ENCODE results near the gene MXRA7. TPM values are rescaled to one million over a fixed set of nuclear protein-coding genes. Genes with fewer than 3 reads are reported as not detected.
"Not testable (repeated sequence)": the region's sequence is repeated elsewhere in the genome, so short reads cannot be mapped to it uniquely, and the experiment has no call there.

MXRA7 gene
- total RNA-seq, 2 donors from 2014 or later: 241 to 341 TPM

DNA sequence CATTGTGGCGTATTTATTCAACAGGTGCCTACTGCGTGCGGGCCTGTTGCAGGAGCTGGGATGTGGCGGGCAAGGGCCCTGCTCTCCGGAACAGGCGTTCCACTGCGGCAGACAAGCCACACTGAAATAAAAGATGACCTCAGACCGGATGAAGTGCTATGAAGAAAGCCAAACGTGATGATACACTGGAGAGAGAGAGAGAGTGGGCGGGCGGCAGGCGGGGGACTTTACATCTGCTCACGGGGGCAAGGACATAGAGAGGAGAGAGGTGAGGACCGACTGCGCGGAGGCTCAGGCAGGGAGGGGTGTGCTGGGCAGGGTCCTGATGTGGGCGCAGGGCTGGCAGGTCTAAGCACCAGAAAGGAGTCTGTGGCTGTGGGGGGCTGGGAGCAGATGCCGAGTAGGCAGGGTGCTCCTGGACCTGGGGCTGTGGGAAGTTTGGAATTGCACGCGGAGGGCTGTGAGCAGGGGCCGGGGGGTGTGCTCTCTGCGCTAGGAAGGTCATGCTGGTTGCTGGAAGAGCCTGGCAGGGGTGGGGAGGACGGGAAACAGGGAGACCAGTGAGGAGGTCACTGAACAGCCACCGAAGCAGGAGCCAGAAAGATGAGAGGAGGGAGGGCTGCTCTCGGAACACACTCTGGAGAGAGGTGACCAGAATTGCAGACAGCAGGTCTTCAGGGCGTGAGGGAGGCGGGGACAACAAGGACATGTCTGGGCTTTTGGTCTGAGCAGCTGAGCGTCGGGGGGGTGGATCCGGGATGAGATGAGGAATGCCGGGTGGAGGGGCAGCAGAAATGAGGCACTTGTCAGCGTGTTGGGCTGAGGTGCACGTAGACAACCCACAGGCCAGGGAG is 9.9 kb downstream of the MXRA7 start:
- TF ChIP-seq, protein P1, sequence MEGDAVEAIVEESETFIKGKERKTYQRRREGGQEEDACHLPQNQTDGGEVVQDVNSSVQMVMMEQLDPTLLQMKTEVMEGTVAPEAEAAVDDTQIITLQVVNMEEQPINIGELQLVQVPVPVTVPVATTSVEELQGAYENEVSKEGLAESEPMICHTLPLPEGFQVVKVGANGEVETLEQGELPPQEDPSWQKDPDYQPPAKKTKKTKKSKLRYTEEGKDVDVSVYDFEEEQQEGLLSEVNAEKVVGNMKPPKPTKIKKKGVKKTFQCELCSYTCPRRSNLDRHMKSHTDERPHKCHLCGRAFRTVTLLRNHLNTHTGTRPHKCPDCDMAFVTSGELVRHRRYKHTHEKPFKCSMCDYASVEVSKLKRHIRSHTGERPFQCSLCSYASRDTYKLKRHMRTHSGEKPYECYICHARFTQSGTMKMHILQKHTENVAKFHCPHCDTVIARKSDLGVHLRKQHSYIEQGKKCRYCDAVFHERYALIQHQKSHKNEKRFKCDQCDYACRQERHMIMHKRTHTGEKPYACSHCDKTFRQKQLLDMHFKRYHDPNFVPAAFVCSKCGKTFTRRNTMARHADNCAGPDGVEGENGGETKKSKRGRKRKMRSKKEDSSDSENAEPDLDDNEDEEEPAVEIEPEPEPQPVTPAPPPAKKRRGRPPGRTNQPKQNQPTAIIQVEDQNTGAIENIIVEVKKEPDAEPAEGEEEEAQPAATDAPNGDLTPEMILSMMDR (IDR thresholded peaks at IDR 0.05): no peak
- H3K27ac ChIP-seq: peak overlapping the region; percentile 94 to 98
- H3K9me3 ChIP-seq: no peaks in the 10 kb centered on the region
- ATAC-seq (ENCODE audit: insufficient number of reproducible peaks, low FRiP score, low read depth): peak; percentile 80
- peak; percentile 55 for DNase-seq (ENCODE audit: low spot score)
- H3K27me3 ChIP-seq (replicated peaks; ENCODE audit: insufficient read depth): no peaks in the 10 kb centered on the region
- H3K36me3 ChIP-seq: no peaks in the 10 kb centered on the region
- H3K4me1 ChIP-seq (ENCODE audit: control insufficient read depth in 1 of 2, low read depth in 2 of 2): peaks cover 42 to 75% of the 10 kb centered on the region in 2 donors
- peak overlapping the region; percentile 69 for H3K4me3 ChIP-seq

- no peak for ATAC-seq (ENCODE audit: insufficient number of reproducible peaks, low FRiP score, low read depth)
- H3K4me1 ChIP-seq (ENCODE audit: control insufficient read depth in 1 of 2, low read depth in 2 of 2): peaks cover 42 to 81% of the 10 kb centered on the region in 2 donors
- H3K4me3 ChIP-seq: peak overlapping the region; percentile 69
- no peaks in the 10 kb centered on the region for H3K27me3 ChIP-seq (replicated peaks; ENCODE audit: insufficient read depth)
- no peak for DNase-seq (ENCODE audit: low spot score)
- H3K36me3 ChIP-seq: no peaks in the 10 kb centered on the region
- TF ChIP-seq, protein P1 (IDR thresholded peaks at IDR 0.05): no peak
- no peaks in the 10 kb centered on the region for H3K9me3 ChIP-seq
- peak overlapping the region; percentile 94 to 98 for H3K27ac ChIP-seq
Measured at GRCh38 chr17:76700270-76700616, 10.5 kb downstream of the MXRA7 start.

- DNase-seq (ENCODE audit: low spot score); H3K4me3 ChIP-seq: not testable (repeated sequence)
Measured at GRCh38 chr17:76698466-76698977, 12.2 kb downstream of the MXRA7 start.

GRCh38 chr17:76697702-76698465 is 12.9 kb downstream of the MXRA7 start:
- peak overlapping the region; percentile 94 to 98 for H3K27ac ChIP-seq
- H3K4me3 ChIP-seq: peak overlapping the region; percentile 44
- H3K36me3 ChIP-seq: no peaks in the 10 kb centered on the region
- H3K4me1 ChIP-seq (ENCODE audit: control insufficient read depth in 1 of 2, low read depth in 2 of 2): peaks cover 48 to 92% of the 10 kb centered on the region in 2 donors
- DNase-seq (ENCODE audit: low spot score) (no peak), ATAC-seq (ENCODE audit: insufficient number of reproducible peaks, low FRiP score, low read depth) (no peak)
- H3K27me3 ChIP-seq (replicated peaks; ENCODE audit: insufficient read depth): no peaks in the 10 kb centered on the region
- H3K9me3 ChIP-seq: no peaks in the 10 kb centered on the region
- TF ChIP-seq, protein P1 (IDR thresholded peaks at IDR 0.05): no peak

More at GRCh38 chr17:76698466-76698977, 12.2 kb downstream of the MXRA7 start:
- not testable (repeated sequence) for H3K27me3 ChIP-seq (replicated peaks; ENCODE audit: insufficient read depth); H3K36me3 ChIP-seq; H3K9me3 ChIP-seq; ATAC-seq (ENCODE audit: insufficient number of reproducible peaks, low FRiP score, low read depth)
- H3K27ac ChIP-seq: peak overlapping the region; percentile 94 to 98
- peaks cover 46 to 93% of the 10 kb centered on the region in 2 donors for H3K4me1 ChIP-seq (ENCODE audit: control insufficient read depth in 1 of 2, low read depth in 2 of 2)

DNA sequence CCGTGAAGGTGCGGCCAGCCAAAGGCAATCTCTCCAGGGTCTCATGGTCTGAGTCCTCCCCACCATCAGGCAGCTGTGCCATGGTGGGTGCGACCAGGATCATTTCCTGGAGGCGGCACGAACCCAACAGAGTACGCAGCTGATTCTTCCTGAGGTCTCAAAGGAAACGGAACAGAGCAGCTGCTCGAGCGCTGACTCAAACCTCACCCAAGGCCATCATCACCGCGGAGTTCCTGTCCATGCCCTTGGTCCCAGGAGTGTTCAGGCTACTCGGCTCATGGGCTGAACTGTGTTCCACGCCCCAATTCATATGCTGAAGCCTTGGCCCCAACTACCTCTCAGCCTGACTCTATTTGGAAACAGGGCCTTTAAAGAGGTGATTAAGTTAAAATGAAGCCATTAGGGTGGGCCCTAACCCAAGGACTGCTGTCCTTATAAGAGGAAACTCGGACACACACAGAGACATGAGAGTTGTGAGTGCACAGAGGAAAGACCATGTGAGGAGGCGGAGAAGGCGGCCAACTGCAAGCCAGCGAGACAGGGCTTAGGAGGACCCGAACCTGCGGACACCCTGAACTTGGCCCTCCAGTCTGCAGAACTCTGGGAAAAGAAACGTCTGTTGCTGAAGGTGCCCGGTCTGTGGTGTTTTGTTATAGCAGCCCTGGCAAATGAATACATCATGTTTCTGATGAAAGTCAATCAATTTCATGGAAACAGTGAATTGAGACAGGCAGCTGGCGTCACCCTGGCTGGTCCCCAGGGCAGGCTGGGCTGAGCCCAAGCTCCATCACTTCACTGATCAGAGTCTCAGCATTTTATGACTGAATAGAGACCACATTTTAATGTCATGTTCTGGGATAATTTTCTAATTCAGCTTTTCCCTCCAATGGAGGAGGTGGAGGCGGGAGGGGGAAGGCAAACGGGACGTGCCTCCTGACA is 13.7 kb downstream of the MXRA7 start:
- Histone ChIP-seq H3K4me1 (ENCODE audit: control insufficient read depth in 1 of 2, low read depth in 2 of 2) (peaks cover 48 to 96% of the 10 kb centered on the region in 2 donors), H3K27ac (peak overlapping the region; percentile 94 to 98), H3K9me3 (no peaks in the 10 kb centered on the region), H3K4me3 (peak overlapping the region; percentile 44), H3K36me3 (no peaks in the 10 kb centered on the region), H3K27me3 (replicated peaks; ENCODE audit: insufficient read depth) (no peaks in the 10 kb centered on the region)
- DNase-seq (ENCODE audit: low spot score) (no peak), ATAC-seq (ENCODE audit: insufficient number of reproducible peaks, low FRiP score, low read depth) (no peak)
- TF ChIP-seq, protein P1 (IDR thresholded peaks at IDR 0.05): no peak

Measured in thoracic aorta (tissue), 2 donors.